ENCODE measurements around the gene PNCK.
"Not testable (repeated sequence)": the region's sequence is repeated elsewhere in the genome, so short reads cannot be mapped to it uniquely, and the experiment has no call there.

Gene PNCK

DNA sequence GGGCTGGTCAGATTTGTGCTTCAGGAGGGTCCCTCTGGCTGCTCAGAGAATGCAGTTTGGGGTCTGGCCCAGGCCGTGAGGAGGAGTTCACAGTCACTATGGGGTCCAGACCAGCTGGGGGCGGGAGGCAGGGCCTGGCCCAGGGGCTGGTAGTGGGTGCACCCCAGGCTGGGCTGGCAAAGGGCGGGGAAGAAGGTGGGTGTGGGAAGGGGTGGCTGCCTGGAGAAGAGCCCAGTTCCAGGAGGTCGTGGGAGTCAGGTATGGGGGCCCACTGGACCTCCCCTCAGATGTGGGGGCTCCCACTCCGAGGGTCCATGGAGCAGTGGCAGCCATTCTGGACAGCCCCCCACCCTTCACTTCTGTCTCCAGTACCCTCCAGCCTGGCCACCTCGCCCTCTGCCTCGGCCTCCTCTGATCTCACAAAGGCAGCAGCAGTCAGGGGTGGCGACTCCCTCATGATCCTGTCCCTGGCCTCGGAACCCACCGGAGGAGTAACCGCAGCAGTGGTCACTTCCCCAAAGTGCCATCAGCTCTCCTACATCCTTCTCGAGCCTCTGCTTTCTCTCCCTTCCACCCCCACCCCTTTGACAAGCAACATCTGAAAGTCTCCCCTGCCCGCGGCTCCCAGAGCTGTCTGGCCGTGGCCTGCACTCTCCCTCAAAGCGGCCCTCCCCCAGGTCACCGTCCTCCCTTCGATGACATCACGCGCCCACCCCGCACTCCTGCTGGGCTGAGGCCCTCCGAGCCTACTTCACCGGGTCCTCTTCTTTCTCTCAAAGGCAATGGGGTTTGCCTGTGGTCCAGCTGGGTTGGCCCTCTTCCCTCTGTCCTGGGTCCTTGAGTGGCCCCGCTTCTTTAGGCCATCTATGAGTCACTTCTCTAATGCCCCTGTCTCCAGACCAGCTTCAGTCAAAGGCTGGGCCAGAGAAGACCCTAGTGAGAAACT lies 12.4 kb upstream of the PNCK start:
- no peak for DNase-seq (ENCODE audit: low spot score)

GRCh38 chrX:153685156-153685536 lies 11.5 kb upstream of the PNCK start:
- no peak for DNase-seq (ENCODE audit: low spot score)

DNA sequence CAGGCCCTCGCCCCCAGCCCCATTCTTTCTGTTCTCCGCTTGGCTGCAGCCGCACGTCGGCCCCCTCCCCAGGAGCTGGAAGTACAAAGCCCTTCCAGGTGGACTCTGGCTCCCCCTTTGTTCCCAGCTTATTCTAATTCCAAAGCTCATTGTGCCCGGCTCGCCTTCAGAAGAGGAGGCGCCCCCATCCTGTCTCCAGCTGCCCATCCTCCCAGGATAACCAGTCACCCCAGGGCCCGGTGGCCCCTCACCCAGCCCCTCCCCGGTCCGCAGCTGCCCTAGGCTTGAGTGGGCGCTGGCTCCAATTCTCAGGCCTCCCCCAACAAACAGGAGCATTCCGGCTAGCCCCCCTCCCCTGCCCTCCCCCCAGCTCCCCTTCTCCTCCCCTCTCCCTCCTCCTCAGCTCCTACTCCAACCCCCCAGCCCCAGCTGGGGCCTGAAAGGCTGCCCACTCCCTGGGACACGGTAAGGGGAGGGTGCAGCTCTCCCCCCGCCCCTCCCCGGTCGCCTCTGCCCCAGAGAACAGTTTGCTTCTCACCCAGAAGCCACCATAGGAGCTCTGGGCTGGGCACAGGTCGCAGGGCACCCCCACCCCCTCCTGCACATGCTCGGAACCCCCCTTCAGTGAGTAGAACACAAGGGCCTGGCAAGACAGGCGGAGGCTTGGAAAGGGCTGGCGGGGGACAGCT lies 11.0 kb upstream of the PNCK start:
- no peak for DNase-seq (ENCODE audit: low spot score)

DNA sequence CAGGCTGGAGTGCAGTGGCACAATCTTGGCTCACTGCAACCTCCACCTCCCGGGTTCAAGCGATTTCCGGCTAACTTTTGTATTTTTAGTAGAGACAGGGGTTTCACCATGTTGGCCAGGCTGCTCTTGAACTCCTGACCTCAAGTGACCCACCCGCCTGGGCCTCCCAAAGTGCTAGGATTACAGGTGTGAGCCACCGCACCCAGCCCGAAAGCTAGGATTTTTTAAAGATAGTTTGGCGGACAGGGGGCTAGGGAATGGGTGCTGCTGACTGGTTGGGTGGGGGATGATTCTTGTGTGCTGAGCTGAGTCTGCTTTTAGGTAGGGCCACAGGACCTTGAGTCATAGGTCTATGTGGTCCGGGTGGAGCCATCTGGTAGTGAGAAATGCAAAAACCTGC lies 9.9 kb upstream of the PNCK start:
- not testable (repeated sequence) for DNase-seq (ENCODE audit: low spot score)

GRCh38 chrX:153681175-153681574 lies 7.6 kb upstream of the PNCK start:
- no peak for DNase-seq (ENCODE audit: low spot score)

DNA sequence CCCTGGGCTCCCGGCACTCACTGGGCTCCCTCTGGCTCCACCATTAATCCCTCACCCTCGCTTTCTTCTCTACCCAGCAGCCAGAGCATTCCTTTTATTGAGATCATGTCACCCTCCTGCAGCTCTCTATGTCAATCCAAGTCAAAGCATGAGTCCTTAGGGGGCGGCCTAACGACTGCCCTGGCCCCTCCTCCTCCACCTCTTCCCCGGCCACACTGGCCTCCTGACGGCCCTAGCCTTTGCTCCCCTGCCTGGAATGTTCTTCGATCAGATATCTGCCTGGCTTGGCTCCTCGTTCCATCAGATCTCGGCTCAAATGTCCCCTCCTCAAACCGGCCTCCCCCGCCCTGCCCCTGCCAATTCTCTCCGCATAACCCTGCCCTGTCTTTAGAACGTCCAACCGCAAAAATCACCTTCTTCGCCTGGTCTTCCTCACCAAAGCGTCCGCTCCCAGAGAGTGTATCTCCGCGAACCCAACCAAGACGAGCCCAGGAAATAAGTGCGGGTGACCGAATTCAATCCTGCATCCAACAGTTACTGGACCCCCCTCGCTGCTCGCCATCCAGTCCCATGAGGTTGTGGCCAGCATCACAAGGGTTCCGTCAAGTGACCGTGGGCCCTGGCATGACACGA lies 722 bp upstream of the PNCK start:
- DNase-seq (ENCODE audit: low spot score) = no peak

DNA sequence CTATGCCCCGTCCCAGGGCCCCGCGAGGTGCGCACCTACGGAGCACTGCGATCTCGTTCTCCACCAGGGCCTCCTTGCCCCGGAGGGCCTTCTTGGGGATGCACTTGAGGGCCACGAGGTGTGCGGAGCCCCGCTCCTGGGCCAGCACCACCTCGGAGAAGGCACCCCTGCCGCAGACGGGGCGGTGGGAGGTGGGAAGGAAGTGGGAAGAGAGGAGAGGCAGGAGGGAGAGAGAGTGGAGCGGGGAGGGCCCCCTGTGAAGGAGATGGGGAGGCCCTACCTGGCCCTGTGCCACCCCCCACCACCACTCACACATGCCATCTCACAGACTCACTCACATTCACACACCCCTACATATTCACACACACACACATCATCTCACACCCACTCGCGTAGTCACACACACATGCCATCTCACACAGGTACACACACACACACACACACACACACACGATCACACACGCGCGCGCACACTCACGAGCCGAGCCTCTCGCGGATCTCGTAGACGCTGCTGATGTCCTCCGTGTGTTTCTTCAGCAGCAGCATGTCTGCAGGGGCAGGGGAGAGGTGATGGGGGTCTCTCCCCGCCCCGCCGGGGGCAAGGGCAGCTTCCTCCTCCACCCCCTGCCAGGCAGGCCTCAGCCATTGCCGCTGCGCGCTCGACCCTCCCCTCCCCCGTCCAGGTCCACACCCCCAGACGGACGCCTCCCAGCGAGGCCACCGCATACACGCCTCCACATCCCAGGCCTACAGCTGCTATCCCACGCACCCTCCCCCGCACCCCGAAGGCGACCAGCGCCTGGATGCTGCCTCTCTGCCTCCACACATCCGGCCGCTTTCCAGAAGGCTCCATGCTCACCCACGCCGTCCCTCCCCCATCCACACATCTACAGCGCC lies 834 bp downstream of the PNCK start:
- no peak for DNase-seq (ENCODE audit: low spot score)

GRCh38 chrX:153671589-153672530 lies 1.8 kb downstream of the PNCK start:
- DNase-seq (ENCODE audit: low spot score) = no peak

GRCh38 chrX:153670748-153671588 lies 2.6 kb downstream of the PNCK start:
- DNase-seq (ENCODE audit: low spot score) = no peak

DNA sequence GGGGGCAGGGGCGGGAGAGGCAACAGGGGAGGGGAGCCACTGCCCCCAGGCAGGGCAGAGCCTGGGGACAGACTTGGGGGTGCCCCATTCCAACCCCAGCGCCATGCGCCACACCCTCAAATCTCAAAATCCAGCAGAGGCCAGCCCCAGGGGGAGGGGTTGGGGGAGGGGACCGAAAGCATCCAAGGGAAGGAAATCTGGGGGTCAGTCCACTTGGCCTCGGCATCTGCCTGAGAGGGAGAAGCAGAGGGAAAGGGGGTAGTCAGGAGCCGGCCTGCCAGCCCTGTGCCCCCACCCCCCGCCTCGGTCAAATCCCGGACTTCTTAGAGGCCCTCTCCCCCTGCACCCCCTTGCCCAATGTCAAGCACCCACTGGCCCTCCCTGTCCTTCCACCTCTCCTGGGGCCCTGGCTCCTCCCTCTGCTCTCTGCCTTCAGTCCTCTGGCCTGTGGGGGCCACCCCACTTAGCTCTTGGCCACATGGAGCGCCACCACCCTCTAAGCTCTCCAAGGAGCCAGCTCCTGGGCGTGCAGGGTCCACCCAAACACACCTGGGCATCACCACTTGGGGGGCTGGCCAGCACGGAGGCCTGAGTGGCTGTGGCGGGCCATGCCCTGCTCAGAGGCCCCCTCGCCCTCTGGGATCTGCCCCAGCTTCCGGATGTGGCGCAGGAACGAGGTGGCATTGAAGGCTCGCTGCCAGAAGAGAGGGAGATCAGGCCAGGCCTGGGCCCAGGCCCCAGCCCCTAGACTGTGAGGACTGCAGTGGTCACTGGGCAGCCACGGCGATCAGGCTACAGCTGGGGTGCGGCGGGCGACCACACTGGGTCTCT lies 3.5 kb downstream of the PNCK start:
- DNase-seq (ENCODE audit: low spot score) = no peak

- peak; percentile 75 for DNase-seq (ENCODE audit: low spot score)
Observed at GRCh38 chrX:153669174-153669890, 4.3 kb downstream of the PNCK start.

GRCh38 chrX:153668423-153669173 lies 5.0 kb downstream of the PNCK start:
- DNase-seq (ENCODE audit: low spot score) = no peak

- peak; percentile 84 for DNase-seq (ENCODE audit: low spot score)
Observed at GRCh38 chrX:153667956-153668396, 5.6 kb downstream of the PNCK start.

- no peak for DNase-seq (ENCODE audit: low spot score)
Observed at GRCh38 chrX:153667281-153667955, 6.2 kb downstream of the PNCK start.

DNA sequence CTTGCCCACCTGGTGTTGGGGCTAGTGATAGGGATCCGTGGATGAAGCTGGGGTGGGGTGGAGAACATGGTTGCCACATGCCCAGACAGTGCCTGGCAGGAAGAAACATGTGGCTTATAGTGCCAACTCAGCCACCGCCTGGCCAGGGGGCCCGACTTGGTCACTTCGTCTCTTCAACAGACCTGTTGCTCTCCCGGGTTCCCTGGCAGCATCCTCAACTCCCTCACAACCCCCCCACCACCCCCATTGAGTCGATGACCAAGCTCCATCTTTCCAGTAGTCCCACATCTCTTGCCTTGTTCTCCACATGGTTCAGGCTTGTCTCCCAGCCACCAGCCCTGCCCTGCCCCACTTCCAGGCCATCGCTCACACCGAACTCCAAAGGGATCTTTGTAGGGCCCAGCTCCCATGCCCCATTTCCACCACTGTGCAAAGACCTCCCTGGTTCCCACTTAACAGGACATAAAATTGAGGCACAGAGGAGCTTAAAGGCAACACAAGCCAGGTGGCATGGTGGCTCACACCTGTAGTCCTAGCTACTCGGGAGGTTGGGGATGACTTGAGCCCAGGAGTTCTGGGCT lies 7.8 kb downstream of the PNCK start:
- no peak for DNase-seq (ENCODE audit: low spot score)

DNA sequence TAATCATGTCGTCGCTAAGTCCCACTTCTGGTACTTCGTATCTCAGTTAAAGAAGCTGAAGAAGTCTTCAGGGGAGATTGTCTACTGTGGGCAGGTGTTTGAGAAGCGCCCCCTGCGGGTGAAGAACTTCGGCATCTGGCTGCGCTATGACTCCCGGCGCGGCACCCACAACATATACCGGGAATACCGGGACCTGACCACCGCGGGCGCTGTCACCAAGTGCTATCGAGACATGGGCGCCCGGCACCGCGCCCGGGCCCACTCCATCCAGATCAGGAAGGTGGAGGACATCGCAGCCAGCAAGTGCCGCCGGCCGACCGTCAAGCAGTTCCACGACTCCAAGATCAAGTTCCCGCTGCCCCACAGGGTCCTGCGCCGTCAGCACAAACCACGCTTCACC lies 11.3 kb downstream of the PNCK start:
- no peak for DNase-seq (ENCODE audit: low spot score)

All from HuH-7 (cell line).